Upper lobe of right lung (tissue), 1 donor: ENCODE measurements around the gene MAP3K20. TPM values are rescaled to one million over a fixed set of nuclear protein-coding genes. Genes with fewer than 3 reads are reported as not detected.

Experiments
- ATAC-seq: fragments of 200-7000 bp; cut with Tn5 transposase; one replicate; pipeline ENCODE4 v1.9.1; 2020; ENCODE audit warnings: mild to moderate bottlenecking, moderate library complexity
- DNase-seq: peaks from one replicate; pipeline ENCODE4 v3.0.0-alpha.2; 2020
- H3K27ac ChIP-seq: fragments of 200-600 bp; one replicate; pipeline ENCODE4 v1.8.0; 2022
- H3K27me3 ChIP-seq: fragments of 200-600 bp; one replicate; pipeline ENCODE4 v1.8.0; 2022; ENCODE audit warnings: mild to moderate bottlenecking
- H3K36me3 ChIP-seq: fragments of 200-600 bp; one replicate; pipeline ENCODE4 v1.8.0; 2022
- H3K4me1 ChIP-seq: fragments of 200-600 bp; one replicate; pipeline ENCODE4 v1.8.0; 2022
- H3K4me3 ChIP-seq: fragments of 200-600 bp; one replicate; pipeline ENCODE4 v1.8.0; 2022; ENCODE audit warnings: mild to moderate bottlenecking
- H3K9me3 ChIP-seq: fragments of 200-600 bp; one replicate; pipeline ENCODE4 v1.8.0; 2022
- intact Hi-C: fragments of 100-400 bp; cut with DNase I; formaldehyde crosslinking; loops from one replicate; pipeline ENCODE4 v1.11.0; 2022
- total RNA-seq: library from RNA; stranded (reverse); fragmentation: NEBNext Ultra II Directional; extraction: Animal tissue kit (Norgen Biotek cat#: 25700); gene quantifications from one replicate; pipeline ENCODE4 v1.2.1, GENCODE V29; 2021
- TF ChIP-seq, protein P1 (sequence below): fragments of 200-600 bp; IDR thresholded peaks from one replicate; pipeline ENCODE4 v1.8.0; 2022; ENCODE audit warnings: antibody characterized with exemption
- donor health status: DM: no; HTN: yes; CAD: no; lungs with severe emphysema.

MAP3K20 gene
- total RNA-seq, 1 donor from 2014 or later = 52.0 TPM

DNA sequence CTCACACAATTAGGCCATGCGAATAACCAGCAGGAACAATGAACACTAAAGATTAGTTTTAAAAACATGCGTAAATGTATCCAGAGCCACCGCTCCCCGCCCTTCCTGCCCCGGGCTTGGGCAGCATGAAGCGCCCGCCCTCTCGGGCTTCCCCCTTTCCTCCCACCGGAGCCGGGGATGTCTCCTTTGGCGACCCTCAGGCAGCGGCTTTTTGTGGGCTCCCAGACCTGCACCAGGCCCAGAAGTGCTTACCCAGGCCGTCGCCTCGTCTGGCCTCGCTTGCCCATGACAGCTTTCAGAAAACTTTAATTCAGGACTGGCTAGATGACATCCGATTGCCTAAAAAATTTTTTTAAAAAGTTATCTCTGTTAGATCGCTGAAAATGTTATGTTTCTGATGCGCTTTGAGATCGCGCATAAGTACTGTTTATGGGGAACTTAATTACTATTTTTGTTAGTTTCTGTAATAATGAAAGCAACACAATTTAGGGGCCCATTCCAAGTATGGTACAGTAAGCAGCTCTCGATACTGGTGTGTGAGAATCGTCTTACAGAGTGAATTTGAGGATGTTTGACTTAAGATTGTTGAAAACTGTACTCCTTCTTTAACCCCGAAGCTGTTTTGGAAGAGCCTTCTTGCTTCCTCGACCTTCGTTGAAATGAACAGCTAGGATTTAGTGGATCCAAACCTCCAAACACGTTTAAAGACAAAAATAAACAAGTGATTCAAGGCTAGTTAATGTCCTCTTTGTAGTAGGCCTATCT, 1.1 kb downstream of the MAP3K20 start:
- Histone ChIP-seq H3K27me3 (no peaks in the 10 kb centered on the region), H3K4me3 (peak overlapping the region; percentile 73), H3K4me1 (peaks cover 14% of the 10 kb centered on the region), H3K36me3 (no peaks in the 10 kb centered on the region), H3K9me3 (no peaks in the 10 kb centered on the region), H3K27ac (peak overlapping the region; percentile 90)
- TF ChIP-seq, protein P1, sequence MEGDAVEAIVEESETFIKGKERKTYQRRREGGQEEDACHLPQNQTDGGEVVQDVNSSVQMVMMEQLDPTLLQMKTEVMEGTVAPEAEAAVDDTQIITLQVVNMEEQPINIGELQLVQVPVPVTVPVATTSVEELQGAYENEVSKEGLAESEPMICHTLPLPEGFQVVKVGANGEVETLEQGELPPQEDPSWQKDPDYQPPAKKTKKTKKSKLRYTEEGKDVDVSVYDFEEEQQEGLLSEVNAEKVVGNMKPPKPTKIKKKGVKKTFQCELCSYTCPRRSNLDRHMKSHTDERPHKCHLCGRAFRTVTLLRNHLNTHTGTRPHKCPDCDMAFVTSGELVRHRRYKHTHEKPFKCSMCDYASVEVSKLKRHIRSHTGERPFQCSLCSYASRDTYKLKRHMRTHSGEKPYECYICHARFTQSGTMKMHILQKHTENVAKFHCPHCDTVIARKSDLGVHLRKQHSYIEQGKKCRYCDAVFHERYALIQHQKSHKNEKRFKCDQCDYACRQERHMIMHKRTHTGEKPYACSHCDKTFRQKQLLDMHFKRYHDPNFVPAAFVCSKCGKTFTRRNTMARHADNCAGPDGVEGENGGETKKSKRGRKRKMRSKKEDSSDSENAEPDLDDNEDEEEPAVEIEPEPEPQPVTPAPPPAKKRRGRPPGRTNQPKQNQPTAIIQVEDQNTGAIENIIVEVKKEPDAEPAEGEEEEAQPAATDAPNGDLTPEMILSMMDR = no peak
- DNase-seq (peak; percentile 80), ATAC-seq (peak; percentile 28)
- intact Hi-C loops = no loop called here

DNA sequence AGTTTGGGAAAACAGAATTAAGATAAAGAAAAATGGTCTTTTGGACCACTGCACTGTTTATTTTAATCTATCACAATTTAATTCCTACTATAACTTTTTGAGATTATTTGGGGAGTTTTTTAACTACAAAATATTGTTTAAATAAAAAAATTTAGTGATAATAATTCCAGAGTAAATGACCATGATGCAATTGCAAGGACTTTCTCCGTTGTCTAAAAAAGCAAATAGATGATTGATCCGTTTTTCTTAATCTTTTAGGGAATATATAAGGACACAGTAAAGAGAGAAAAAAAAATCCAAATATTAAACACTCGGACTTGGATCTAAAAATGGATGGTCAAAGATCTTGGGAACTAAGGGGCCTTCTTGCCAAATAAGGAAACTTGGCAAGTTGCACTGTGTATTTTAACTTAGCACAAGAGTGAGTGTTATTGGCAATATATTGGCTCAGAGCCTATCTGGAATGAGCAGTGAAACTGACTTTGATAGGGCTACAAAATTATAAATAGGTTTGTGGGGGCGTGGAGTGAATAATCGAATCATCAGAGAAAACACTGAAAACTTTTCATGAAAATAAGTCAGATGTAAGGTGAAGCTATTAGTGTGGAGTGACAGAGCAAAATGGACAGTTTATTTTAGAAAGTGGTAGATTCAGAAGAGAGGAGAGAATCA, 2.0 kb downstream of the MAP3K20 start:
- no peaks in the 10 kb centered on the region for H3K36me3 ChIP-seq
- H3K27me3 ChIP-seq = no peaks in the 10 kb centered on the region
- no peaks in the 10 kb centered on the region for H3K9me3 ChIP-seq
- DNase-seq = no peak
- H3K27ac ChIP-seq = peak overlapping the region; percentile 90
- H3K4me3 ChIP-seq = peak overlapping the region; percentile 73
- TF ChIP-seq, protein P1 = no peak
- intact Hi-C loops = no loop called here
- H3K4me1 ChIP-seq = peaks cover 14% of the 10 kb centered on the region
- no peak for ATAC-seq

DNA sequence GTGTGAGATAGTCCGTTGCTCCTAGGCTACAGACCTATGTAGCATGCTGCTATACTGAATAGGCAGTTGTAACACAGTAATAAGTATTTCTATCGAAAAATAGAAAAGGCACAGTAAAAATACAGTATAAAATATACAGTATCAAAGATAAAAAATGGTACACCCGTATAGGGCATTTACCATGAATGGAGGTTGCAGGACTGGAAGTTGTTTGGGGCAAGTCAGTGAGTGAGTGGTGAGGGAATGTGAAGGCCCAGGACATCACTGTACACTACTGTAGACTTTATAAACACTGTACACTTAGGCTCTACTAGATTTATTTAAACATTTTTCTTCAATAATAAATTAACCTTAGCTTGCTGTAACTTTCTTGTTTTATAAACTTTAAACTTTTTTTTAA, 3.5 kb downstream of the MAP3K20 start:
- DNase-seq = no peak
- peaks cover 14% of the 10 kb centered on the region for H3K4me1 ChIP-seq
- intact Hi-C loops = no loop called here

DNA sequence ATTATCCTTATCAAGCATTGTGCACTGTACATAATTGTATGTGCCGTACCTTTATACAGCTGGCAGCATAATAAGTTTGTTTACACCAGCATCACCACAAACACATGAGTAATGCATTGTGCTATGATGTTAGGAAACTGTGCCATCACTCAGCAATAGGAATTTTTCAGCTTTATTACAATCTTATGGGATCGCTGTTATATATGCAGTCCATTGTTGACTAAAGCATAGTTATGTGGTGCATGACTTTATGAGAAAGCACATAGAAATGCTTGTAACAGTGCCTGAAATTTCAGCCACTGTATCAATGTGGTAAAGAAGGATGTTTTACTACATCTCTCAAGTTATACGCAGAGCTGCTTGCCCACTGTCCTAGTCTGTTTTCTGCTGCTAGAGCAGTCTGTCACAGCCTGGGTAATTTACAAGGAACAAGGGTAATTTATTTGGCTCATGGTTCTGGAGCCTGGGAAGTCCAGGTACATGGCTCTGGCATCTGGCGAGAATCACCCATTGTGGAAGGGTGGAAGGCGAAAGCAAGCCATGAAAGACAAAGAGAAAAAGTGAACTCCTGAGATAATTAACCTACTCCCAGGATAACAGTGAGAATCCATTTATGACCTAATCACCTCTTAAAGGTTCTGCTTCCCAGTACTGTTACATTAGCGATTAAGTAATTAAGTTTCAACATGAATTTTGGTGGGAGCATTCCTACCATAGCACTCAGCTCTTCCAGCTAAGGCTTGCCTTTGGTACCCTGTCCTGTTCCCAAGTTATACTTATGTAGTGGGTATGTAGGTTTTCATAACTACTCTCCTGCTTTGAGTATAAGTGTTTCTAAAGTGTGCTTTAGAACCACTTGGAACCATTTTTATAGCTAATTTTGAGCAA, 4.6 kb downstream of the MAP3K20 start:
- no peak overlapping the region for H3K27ac ChIP-seq
- intact Hi-C loops = no loop called here
- H3K4me1 ChIP-seq = peaks cover 10% of the 10 kb centered on the region
- no peaks in the 10 kb centered on the region for H3K9me3 ChIP-seq
- TF ChIP-seq, protein P1 = no peak
- no peaks in the 10 kb centered on the region for H3K36me3 ChIP-seq
- H3K4me3 ChIP-seq = no peak overlapping the region
- H3K27me3 ChIP-seq = no peaks in the 10 kb centered on the region
- ATAC-seq (no peak), DNase-seq (no peak)

More for the DNA sequence above, 3.5 kb downstream of the MAP3K20 start:
- no peaks in the 10 kb centered on the region for H3K36me3 ChIP-seq
- H3K27me3 ChIP-seq = no peaks in the 10 kb centered on the region
- ATAC-seq = no peak
- H3K9me3 ChIP-seq = no peaks in the 10 kb centered on the region
- H3K27ac ChIP-seq = no peak overlapping the region
- TF ChIP-seq, protein P1 = no peak
- no peak overlapping the region for H3K4me3 ChIP-seq

DNA sequence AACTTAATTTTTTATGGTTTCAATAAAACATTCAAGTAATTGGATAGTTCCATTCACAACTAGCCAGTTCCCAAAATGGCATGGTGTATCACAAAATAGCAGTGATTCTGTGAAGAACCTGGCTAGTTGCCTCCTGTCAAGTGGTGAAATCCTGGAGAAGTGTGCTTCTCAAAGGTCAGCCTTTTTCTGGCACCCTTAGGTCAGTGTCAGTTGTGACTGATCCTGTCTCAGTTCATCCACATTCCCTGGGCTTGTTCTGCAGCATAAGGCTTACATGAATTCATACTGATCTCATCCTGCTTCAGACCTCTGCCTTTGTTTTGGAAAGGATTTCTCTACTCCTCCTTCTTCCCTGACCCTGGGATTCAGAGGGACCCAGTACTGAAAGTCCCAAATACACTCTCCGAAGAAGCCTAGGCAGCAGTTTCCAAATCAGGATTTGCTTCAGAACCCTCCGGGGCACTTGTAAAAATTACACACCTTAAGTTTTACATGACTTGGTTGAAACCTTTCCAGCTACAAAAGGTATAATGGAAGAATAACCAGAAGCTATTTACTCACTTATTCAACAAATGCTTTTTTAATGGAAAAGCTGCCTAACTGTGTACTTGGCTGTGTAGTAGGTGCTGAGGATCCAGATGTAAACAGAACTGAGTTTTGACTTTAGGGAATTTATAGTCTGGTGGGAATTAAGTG, 11.0 kb downstream of the MAP3K20 start:
- TF ChIP-seq, protein P1 = no peak
- intact Hi-C loops = no loop called here
- H3K4me1 ChIP-seq = peaks cover 22% of the 10 kb centered on the region
- DNase-seq (no peak), ATAC-seq (peak; percentile 64)
- H3K27me3 ChIP-seq = no peaks in the 10 kb centered on the region
- H3K27ac ChIP-seq = peak overlapping the region; percentile 60
- H3K9me3 ChIP-seq = no peaks in the 10 kb centered on the region
- peaks cover 4% of the 10 kb centered on the region for H3K36me3 ChIP-seq
- H3K4me3 ChIP-seq = no peak overlapping the region
